ENCODE measurements around the gene FOXK1. TPM values are rescaled to one million over a fixed set of nuclear protein-coding genes. Genes with fewer than 3 reads are reported as not detected.

Gene FOXK1
- total and polyA plus RNA-seq, 2 of the 13 experiments (the other 11 are each of a cell fraction or from before 2014, with no cell fraction given), result 4.6 to 8.8 TPM

DNA sequence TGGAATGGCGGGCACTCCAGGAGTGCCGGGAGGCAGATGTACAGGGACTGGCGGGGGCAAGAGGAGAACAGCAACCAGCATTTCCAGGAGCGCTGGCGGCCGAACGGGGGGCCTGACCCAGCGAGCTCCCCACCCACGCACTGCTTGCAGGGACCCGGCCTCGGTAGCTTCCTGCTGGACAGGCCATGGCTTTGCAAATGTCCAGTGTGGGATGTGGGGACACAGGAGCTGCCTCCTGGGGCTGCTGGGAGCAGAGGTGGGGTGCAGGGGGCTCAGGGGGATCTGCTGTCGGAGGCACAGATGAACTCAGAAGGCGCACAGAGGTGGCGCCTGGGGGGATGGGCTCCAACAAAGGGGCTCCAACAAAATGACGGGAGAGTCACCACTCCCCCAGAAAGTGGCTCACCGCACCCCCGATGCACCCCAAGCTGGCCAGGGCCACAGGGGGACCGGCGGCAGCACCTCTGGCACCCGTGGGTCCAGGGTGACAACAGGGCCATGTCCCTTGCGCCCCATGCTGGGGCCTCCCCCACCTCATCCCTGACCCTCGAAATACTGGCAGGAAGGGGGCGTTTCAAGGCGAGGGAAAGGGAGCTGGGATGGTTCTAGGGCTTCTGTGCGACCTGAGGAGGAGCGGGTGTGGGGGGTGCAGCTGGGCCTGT, 134.5 kb downstream of the FOXK1 start:
- Histone ChIP-seq H3K9ac (ENCODE audit: insufficient read depth, low read depth, low read length) (no peak overlapping the region), H4K20me1 (ENCODE audit: insufficient read depth, low read length) (no peaks in the 10 kb centered on the region), H3K4me1 (ENCODE audit: insufficient read depth, low read length) (peaks cover 7% of the 10 kb centered on the region; the same call in 1 of the 2 replicates), H3K4me2 (ENCODE audit: low read depth, low read length) (no peak overlapping the region), H3K27me3 (ENCODE audit: control insufficient read depth in 1 of 2, insufficient read depth in 2 of 2, low read length in 2 of 2) (peaks cover 11 to 68% of the 10 kb centered on the region in 2 experiments), H3K36me3 (replicated peaks in 1 of 2; ENCODE audit: control insufficient read depth in 1 of 2, insufficient read depth in 2 of 2, low read length in 2 of 2) (no peaks in the 10 kb centered on the region), H2AFZ (ENCODE audit: low read length) (no peak overlapping the region), H3K9me3 (ENCODE audit: low read length) (no peaks in the 10 kb centered on the region), H3K27ac (ENCODE audit: extremely low read length, insufficient read depth, low read length) (no peak overlapping the region), H3K4me3 (replicated peaks in 1 of 3; ENCODE audit: insufficient read depth in 1 of 3, low read depth in 2 of 3, low read length in 3 of 3) (no peak overlapping the region), H3K79me2 (ENCODE audit: insufficient read depth, low read length) (no peaks in the 10 kb centered on the region)
- 62% methylated on average over 8 of the region's 26 CpGs for WGBS (ENCODE audit: low lambda C conversion rate)
- TF ChIP-seq SMYD3 (CRISPR knock-in tag; IDR thresholded peaks at IDR 0.05), result no peak
- TF ChIP-seq, protein P1, sequence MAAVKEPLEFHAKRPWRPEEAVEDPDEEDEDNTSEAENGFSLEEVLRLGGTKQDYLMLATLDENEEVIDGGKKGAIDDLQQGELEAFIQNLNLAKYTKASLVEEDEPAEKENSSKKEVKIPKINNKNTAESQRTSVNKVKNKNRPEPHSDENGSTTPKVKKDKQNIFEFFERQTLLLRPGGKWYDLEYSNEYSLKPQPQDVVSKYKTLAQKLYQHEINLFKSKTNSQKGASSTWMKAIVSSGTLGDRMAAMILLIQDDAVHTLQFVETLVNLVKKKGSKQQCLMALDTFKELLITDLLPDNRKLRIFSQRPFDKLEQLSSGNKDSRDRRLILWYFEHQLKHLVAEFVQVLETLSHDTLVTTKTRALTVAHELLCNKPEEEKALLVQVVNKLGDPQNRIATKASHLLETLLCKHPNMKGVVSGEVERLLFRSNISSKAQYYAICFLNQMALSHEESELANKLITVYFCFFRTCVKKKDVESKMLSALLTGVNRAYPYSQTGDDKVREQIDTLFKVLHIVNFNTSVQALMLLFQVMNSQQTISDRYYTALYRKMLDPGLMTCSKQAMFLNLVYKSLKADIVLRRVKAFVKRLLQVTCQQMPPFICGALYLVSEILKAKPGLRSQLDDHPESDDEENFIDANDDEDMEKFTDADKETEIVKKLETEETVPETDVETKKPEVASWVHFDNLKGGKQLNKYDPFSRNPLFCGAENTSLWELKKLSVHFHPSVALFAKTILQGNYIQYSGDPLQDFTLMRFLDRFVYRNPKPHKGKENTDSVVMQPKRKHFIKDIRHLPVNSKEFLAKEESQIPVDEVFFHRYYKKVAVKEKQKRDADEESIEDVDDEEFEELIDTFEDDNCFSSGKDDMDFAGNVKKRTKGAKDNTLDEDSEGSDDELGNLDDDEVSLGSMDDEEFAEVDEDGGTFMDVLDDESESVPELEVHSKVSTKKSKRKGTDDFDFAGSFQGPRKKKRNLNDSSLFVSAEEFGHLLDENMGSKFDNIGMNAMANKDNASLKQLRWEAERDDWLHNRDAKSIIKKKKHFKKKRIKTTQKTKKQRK (IDR thresholded peaks at IDR 0.05; ENCODE audit: low read length), result no peak
- no peak for TF ChIP-seq ZNF17 (CRISPR knock-in tag; IDR thresholded peaks at IDR 0.05)
- CTCF ChIA-PET (ENCODE audit: low intra/inter-chr PET ratio, low total read pairs), result no interaction called here
- ATAC-seq (no peak), DNase-seq (ENCODE audit: low spot score) (no peak), FAIRE-seq (no peak)
- in situ Hi-C loops (cut with HindIII; ENCODE audit: extremely low pct_ligation_motif_present, low pct_unique_long_range_greater_than_20kb) (no loop called here), intact Hi-C loops (cut with micrococcal nuclease; ENCODE audit: unreplicated experiment) (no loop called here)
- BruUV-seq (replicated peaks), result no TSS peak
- POLR2A ChIA-PET, result no interaction called here

Measured in HepG2 (cell line).